Lower lobe of right lung (tissue), 2 donors: ENCODE measurements around the gene AAGAB. TPM values are rescaled to one million over a fixed set of nuclear protein-coding genes. Genes with fewer than 3 reads are reported as not detected.

ENCODE experiments used
- ATAC-seq, 2 donors: fragments of 200-7000 bp; cut with Tn5 transposase; one replicate each; pipeline ENCODE4 v1.9.1; 2020 to 2022; ENCODE audit warnings: mild to moderate bottlenecking in 2 of 2, moderate library complexity in 2 of 2
- DNase-seq: peaks from one replicate; pipeline ENCODE4 v3.0.0-alpha.2; 2020
- H3K27ac ChIP-seq: fragments of 200-600 bp; one replicate; pipeline ENCODE4 v1.8.0; 2022
- H3K27me3 ChIP-seq: fragments of 200-600 bp; one replicate; pipeline ENCODE4 v1.8.0; 2022; ENCODE audit warnings: low read depth
- H3K36me3 ChIP-seq: fragments of 200-600 bp; one replicate; pipeline ENCODE4 v1.8.0; 2022; ENCODE audit warnings: mild to moderate bottlenecking
- H3K4me1 ChIP-seq: fragments of 200-600 bp; one replicate; pipeline ENCODE4 v1.8.0; 2022
- H3K4me3 ChIP-seq: fragments of 200-600 bp; one replicate; pipeline ENCODE4 v1.8.0; 2022; ENCODE audit warnings: mild to moderate bottlenecking
- H3K9me3 ChIP-seq: fragments of 200-600 bp; one replicate; pipeline ENCODE4 v1.8.0; 2022
- intact Hi-C: fragments of 100-400 bp; cut with DNase I; formaldehyde crosslinking; loops from one replicate; pipeline ENCODE4 v1.11.0; 2022
- total RNA-seq: library from RNA; stranded (reverse); fragmentation: NEBNext Ultra II Directional; extraction: Animal tissue kit (Norgen Biotek cat#: 25700); gene quantifications from one replicate; pipeline ENCODE4 v1.2.1, GENCODE V29; 2021
- TF ChIP-seq, protein P1 (sequence below): fragments of 200-600 bp; IDR thresholded peaks from one replicate; pipeline ENCODE4 v1.8.0; 2022; ENCODE audit warnings: antibody characterized with exemption, mild to moderate bottlenecking
- donor health status: DM: no; HTN: yes; CAD: no; lungs with severe emphysema.

AAGAB gene
- total RNA-seq, 1 donor from 2014 or later: 24.9 TPM

DNA sequence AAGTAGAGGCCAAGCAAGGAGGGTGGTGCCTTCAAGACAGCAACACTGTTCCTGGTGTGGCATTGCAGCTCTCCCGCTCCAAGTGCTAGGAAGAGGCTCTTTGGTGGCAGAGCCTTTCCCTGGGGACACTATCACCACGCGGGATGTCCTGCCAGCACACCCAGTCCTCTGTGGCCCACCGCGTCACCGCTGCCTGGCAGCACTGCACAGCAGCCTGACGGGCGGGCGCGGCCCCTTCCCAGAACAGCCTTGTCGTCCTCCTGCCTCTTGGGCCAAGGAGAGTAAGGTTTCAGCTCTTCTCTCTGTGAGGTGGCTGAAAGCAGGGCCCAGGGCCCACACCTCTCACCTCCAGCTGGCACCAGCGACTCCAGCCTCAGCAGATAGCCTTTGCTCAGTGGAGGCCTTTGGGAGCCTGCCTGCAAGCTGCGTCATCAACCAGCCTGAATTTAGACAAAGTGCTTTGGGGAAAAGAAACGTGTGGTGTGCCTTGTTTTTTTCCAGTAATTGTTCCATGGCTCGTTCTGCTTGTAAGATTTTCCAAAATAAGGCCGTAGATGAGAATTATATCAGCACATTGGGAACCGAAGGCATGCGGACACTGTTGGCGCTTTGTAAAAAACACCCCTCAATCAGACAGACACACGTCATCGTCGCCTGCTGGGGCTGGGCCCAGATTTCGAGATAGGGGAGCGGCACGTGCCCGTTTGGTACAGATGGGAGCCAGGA is 65.0 kb downstream of the AAGAB start:
- Histone ChIP-seq H3K9me3 (no peaks in the 10 kb centered on the region), H3K27ac (peak overlapping the region; percentile 74), H3K36me3 (peaks cover 81% of the 10 kb centered on the region), H3K4me1 (peaks cover 40% of the 10 kb centered on the region), H3K4me3 (no peak overlapping the region), H3K27me3 (no peaks in the 10 kb centered on the region)
- no peak for DNase-seq
- TF ChIP-seq, protein P1, sequence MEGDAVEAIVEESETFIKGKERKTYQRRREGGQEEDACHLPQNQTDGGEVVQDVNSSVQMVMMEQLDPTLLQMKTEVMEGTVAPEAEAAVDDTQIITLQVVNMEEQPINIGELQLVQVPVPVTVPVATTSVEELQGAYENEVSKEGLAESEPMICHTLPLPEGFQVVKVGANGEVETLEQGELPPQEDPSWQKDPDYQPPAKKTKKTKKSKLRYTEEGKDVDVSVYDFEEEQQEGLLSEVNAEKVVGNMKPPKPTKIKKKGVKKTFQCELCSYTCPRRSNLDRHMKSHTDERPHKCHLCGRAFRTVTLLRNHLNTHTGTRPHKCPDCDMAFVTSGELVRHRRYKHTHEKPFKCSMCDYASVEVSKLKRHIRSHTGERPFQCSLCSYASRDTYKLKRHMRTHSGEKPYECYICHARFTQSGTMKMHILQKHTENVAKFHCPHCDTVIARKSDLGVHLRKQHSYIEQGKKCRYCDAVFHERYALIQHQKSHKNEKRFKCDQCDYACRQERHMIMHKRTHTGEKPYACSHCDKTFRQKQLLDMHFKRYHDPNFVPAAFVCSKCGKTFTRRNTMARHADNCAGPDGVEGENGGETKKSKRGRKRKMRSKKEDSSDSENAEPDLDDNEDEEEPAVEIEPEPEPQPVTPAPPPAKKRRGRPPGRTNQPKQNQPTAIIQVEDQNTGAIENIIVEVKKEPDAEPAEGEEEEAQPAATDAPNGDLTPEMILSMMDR: no peak
- peak; percentile 40 to 41 for ATAC-seq
- intact Hi-C loops: no loop called here

DNA sequence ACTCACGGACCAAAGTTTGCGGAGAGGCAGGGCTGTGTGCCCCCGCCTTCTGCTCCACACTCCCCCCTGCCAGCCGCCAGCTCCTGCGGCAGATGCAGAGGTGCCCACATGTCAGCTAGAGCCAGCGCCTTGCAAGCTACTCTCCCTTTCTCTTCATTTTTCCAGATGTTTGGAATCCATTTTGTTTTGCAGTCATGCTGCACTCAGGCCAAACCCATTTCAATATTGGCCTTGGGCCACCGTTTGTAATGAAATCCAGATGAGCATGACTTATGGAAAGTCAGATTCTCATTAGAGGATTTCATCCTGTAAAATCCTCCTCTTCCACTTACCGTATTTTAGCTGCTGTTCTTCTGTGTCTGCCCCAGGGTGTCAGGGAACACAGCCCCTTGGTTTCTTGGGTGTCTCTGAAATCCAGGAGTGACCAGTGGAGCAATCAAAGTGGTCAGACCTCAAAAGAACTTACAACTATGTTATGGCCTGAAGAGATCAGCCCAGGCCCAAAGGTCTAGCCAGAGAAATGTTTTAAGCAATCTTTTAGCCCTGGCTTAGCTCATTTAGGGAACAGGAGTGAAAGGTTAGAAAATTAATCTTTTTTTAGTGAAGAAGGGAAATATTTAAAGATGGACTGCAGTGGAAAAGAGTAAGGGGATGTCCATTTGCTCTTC is 65.8 kb downstream of the AAGAB start:
- intact Hi-C loops: no loop called here
- Histone ChIP-seq H3K27me3 (no peaks in the 10 kb centered on the region), H3K9me3 (no peaks in the 10 kb centered on the region), H3K4me3 (no peak overlapping the region), H3K4me1 (peaks cover 38% of the 10 kb centered on the region), H3K36me3 (peaks cover 75% of the 10 kb centered on the region), H3K27ac (peak overlapping the region; percentile 74)
- TF ChIP-seq, protein P1: no peak
- DNase-seq: no peak
- peak in 1 of 2 donors; percentile 5 for ATAC-seq

DNA sequence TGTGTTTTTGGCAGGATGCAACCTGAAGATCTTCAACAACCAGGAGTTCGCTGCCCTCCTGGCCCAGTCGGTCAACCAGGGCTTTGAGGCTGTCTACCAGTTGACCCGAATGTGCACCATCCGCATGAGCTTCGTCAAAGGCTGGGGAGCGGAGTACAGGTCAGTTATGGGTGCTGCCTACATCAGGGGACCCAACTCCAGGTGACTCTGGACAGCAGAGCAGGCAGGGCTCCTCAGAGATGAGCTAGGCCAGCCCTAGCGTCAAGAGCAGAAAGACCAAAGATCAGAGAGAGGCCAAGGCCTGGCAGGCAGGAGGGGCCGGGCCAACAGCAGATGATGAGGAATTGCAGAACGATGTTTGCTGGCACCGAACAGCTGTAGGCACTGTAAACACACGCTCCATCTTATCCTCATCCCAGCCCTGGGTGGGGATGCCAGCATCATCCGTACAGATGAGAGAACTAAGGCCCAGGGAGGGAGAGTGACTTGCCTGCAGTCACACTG is 67.1 kb downstream of the AAGAB start:
- intact Hi-C loops: no loop called here
- no peak for DNase-seq
- no peaks in the 10 kb centered on the region for H3K9me3 ChIP-seq
- peak overlapping the region; percentile 18 for H3K27ac ChIP-seq
- no peaks in the 10 kb centered on the region for H3K27me3 ChIP-seq
- TF ChIP-seq, protein P1: no peak
- H3K36me3 ChIP-seq: peaks cover 64% of the 10 kb centered on the region
- ATAC-seq: no peak
- H3K4me1 ChIP-seq: peaks cover 37% of the 10 kb centered on the region
- H3K4me3 ChIP-seq: no peak overlapping the region

DNA sequence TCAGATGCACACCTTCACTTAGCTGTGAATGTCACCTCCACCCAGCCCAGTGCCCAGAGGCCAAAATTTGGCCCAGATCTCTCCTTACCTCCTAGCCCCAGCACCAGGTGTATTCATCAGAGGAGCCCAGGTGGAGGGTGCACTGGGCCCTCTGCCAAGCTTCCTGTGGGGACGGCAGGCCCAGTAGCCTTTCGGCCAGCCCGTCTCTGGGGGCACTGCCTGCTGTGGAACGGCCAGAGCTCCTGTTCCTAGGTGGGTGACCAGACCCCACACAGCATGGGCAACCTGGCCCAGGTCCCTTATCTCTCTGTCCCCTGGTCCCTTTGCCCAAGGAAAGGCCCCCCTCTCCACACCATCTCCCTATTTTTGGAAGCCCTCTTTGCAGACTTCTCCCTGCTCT is 67.8 kb downstream of the AAGAB start:
- no peaks in the 10 kb centered on the region for H3K9me3 ChIP-seq
- peaks cover 61% of the 10 kb centered on the region for H3K36me3 ChIP-seq
- no peaks in the 10 kb centered on the region for H3K27me3 ChIP-seq
- intact Hi-C loops: no loop called here
- ATAC-seq (no peak), DNase-seq (no peak)
- peak overlapping the region; percentile 53 for H3K27ac ChIP-seq
- no peak overlapping the region for H3K4me3 ChIP-seq
- TF ChIP-seq, protein P1: no peak
- H3K4me1 ChIP-seq: peaks cover 37% of the 10 kb centered on the region

DNA sequence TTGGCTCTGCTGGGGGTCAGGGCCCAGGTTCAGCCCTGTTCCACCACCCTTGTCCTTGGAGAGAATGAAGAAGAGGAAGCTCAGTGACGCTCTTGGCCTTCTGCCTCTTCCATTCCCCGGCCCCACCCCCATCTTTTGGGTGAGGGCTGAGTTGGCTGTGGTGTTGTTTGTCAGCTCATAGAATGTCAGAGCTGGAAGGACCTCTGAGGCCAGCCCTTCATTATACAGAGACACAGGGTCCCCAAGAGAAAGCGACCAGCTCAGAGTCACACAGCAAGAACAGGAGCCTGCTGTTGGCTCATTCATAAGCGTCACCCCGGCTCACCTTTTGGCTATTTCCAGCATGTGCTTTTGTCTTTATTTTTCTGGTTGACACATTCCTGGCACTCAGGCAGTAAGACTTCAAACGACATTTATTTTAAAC is 68.2 kb downstream of the AAGAB start:
- peaks cover 61% of the 10 kb centered on the region for H3K36me3 ChIP-seq
- peak; percentile 20 to 28 for ATAC-seq

More for the DNA sequence above, 68.2 kb downstream of the AAGAB start:
- intact Hi-C loops: no loop called here
- DNase-seq: no peak
- Histone ChIP-seq H3K27me3 (no peaks in the 10 kb centered on the region), H3K27ac (peak overlapping the region; percentile 53), H3K4me3 (no peak overlapping the region), H3K9me3 (no peaks in the 10 kb centered on the region), H3K4me1 (peaks cover 37% of the 10 kb centered on the region)
- TF ChIP-seq, protein P1: no peak
